Measurements from ENCODE around the gene XYLT1.

GRCh38 chr16:17468611-17469010 is 2.1 kb downstream of the XYLT1 start:
- TF ChIP-seq EZH2 (IDR thresholded peaks at IDR 0.05; ENCODE audit: insufficient read depth, poor library complexity, severe bottlenecking): no peak
- TF ChIP-seq EZH2phosphoT487 (IDR thresholded peaks at IDR 0.05; ENCODE audit: insufficient read depth, low read depth): no peak
